GM21723 (cell line): ENCODE data around the gene PRKACB.

Experiments
- ATAC-seq: cut with Tn5 transposase; IDR thresholded peaks from one replicate; pipeline ENCODE4 v1.9.1; 2021; ENCODE audit warnings: mild to moderate bottlenecking, moderate library complexity; ENCODE audit not compliant: unreplicated experiment

The PRKACB gene

DNA sequence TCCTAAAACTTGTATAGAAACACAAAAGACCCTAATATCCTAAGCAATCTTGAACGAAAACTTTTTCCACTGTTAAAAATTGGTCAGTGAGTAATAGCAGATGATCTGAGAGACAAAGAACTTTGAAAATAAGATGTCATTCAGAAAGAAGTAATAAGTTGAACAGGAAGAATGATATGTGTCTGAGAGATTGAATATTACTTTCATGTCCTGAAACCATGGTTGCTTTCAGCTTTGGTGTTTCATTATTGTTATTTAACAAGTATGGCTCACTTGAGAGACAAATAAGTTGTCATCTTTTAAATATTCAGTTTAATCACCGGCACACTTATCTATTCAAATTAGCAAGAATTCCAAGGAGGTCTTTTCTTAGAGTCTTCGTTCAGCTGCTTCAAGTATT lies 11.4 kb downstream of the PRKACB start:
- no peak for ATAC-seq

DNA sequence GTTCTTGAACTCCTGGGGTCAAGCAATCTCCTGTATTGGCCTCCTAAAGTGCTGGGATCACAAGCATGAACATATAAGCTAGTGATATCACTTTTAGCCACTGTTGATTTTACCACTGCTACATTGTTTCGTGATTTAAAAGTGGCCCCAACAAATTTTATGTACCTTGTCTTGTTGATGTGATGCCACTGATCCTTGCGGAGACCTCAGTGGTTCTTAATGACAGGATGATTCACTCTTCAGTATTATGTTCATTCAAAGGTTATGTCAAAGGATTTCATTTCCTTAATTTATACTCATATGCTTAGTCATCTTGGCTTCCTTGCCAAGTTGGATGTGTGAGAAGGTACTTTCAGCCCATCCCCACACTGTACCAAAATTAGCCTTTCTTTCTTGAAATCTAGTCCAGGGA lies 12.1 kb downstream of the PRKACB start:
- ATAC-seq = no peak

DNA sequence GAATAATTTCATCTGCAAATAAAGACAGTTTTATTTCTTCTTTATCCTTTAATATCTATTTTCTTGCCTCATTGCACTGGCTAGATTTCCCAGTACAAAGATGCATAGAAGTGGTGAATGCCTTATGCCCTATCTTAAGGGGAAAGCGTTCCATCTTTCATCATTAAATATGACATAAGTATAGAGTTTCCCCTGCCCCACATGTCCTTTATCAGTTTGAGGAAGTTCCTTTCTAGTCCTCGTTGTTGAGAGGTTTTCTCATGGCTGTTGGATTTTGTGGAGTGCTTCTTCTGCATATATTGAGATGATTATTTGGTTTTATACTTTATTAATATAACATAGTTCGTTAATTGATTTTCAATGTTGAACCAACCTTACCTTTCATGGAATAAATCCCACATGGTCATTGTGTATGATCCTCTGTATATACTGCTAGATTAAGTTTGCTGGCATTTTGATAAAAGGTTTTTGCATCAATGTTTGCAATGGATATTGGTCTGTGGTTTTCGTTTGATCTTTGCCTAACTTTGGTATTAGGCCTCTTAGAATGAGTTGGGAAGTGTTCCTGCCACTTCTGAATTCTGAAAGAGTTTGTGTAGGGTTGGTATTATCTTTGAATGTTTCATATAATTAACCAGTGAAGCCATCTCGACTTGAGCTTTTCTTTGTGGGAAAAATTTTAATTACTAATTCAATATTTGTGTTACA lies 15.6 kb downstream of the PRKACB start:
- ATAC-seq = no peak

DNA sequence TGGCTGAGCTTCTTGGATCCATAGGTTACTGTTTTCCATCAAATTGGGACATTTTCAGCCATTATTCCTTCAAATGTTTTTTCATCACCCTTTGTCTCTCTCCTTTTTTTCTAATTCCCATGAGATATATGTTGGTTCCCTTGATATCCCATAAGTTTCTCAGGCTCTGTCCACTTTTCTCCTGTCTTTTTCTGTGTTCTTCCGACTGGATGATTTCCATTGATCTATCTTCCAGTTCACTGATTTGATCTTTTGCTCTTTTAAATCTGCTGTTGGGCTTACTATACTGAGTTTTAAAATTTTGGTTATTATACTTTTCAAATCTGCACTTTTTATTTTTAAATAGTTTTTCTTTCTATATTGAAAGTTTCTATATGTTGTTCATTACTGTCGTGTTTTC lies 18.2 kb downstream of the PRKACB start:
- no peak for ATAC-seq

DNA sequence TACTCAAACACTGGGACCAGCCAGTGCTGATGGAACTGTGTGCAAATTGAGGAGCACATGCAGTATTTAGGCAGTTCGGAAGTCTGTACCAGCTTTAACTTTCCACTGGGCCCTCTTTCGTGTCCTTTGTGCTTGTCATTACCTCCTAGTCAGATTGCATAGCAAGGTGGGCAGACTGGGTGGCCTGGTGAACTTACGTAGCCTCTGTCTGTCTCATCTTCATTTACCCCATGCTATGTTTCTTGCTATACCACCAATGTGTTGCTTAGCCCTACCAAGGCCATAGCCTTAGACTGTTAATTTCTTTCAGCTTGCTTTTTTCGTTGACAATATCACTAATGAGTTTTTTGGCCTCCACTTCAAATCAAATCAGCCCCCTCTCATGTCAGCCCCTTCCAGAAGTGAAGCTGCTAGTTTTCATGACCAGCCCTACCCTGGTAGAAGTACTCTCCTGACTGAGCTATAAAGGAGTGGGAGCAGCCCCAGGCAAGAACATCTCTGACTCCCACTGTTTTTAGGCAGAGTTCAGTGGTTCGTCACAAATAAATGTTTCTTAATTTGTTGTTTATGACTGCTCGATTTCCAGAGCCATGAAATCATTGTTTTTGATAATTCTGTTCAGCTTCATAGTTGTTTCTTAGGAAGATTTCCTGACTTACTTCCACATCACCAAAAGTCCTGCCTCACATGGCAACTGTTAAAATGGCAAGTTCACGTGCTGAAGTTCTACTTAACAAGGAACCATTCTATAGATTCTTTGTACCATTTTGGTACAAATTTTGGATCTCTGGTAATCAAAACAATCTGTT lies 19.3 kb downstream of the PRKACB start:
- no peak for ATAC-seq

DNA sequence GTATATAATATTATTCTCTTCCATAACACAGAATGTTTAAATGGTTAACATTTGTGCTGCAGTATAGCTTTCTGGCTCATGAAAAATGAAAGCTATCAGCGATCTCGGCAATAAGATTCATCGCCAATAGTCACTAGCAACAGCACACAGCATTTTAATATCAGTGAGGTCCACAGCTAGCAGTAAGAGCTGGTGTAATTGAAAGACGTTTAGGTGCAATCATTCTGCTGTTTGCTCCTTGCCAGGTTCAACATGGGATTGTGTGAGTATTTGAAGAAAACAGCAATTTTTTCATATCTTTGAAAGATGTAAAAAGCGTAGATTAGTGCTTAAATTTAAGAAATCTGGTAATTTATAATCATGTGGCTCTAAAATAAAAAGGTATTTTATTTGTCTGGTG lies 20.1 kb downstream of the PRKACB start:
- no peak for ATAC-seq

DNA sequence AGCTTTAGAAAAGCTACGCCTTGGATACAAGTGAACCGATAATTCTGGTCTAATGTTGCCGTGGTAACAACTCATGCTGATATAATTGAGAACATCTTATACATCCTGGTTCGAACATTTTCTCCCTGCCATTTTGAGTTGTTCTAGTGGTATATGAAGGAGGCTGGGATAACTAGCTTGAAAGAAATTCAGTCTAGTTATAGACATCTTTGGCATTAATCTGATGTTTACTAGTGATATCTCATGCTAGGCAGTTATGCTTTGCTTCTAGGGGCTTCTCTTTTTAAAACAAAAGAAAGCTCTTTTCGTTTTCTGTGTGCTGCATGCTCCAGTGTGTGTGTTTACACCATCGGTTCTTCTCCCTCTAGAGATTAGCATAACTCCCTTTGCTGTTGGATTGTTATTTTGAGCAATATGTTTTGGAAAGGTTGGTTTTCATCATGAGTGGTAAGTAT lies 20.5 kb downstream of the PRKACB start:
- ATAC-seq = no peak

DNA sequence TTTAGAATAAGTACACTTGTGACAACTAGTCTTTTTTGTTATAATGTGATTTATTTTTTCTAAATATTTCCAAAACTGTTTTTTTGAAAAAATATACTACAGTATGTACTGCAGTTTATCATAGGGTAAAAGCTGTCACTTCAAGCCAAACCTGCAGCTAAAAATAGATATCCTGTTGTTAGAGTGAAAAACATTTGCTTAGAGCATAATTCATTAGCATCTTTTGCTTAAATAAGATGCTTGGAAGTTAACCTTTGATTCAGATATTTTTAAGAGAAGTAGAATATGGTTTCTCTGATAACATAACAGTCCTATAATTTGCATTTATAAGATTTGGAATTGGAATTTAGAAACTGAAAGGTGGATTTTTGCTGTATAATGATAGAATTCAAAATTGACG lies 21.5 kb downstream of the PRKACB start:
- ATAC-seq = no peak

DNA sequence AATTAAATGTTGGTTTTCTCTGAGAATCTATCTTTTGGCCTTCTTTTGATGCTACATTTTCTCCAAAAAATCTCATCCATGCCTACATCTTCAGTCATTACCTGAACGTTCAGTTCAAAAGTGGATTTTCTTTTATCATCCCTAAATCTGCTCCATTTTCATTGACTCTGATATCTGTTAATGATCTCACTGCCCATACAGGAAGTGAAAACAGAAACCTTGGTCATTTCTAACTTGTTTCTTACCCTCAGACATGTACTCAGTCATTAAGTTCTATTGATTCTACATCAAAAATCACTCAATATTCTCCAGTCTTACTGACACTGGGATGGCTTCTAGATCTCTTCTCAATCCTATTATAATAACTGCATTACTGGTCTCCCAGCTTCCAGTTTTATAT lies 22.7 kb downstream of the PRKACB start:
- ATAC-seq = peak; percentile 76

DNA sequence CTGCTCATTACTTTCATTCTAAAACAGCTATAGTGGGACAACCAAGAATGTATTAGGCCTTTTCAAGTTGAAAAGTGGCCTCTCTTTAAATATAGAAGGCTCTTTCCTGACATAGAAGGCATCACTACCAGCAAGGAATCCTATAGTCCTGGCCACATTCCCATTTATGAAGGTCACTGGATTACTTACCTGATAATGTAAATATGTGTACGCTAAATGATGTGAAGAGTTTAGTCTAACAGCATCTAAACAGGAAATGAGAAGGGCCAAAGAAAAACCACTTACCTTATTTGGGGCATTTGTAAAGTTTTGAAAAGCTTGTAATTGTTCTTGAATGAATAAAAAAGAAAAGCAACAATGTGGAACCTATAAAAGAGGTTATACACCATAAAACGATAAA lies 24.7 kb downstream of the PRKACB start:
- no peak for ATAC-seq

DNA sequence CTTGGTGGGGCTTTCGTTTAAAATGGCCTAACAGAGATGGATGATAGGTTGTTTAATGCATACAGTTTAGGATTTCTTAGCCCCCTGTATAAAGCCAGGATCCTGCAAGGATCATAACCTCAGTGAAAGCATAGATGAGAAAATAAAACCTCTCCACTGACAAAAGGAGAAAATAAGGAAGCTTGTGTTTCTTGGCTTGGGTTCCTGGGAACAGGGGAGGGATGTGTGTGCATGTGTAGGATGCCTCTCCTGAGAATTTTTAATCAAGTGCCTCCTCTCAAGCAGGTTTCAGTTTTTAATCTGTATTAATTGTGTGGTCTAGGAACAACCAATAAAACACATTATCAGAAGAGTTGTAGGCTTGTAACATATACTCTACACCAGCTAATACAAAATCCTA lies 26.1 kb downstream of the PRKACB start:
- no peak for ATAC-seq

DNA sequence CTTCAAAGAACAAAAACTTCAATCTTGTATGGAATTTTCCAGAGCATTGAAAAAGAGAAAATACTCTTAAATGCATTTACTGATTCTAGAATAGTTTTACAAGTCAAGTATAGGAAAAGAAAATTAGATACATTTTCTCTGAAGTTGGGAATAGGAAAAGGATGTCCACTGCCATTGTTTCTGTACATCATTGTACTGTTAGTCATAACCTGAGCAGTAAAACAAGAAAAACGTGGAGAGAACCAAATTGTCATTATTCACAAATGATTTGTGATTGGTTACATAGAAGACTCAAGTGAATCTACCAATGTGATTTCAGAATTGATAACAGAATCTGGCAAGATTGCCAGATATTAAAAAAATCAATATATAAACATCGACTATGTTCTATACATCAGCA lies 27.4 kb downstream of the PRKACB start:
- no peak for ATAC-seq

DNA sequence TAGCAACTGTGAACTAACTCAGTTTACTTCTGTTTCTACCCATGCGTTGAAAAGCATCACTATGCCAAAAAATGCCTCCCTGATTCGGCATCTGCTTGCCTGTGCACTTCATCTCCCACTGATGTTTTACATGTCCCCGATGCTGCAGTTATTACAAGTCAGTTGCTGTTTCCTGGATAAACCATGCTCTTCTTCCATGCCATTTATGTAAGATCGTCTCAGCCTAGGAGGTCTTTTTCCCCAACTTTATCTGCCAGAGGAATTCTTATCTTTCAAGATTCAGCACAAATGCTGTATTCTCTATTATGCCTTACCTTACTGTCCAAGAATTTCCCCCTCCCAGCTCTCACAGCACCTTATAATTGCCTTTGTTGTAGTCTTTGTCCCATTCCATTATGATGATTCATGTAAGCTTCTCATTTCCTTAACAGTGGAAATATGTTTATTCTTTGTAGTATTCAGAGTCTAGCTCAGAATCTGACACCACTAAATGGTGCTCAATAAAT lies 30.0 kb downstream of the PRKACB start:
- ATAC-seq = no peak

DNA sequence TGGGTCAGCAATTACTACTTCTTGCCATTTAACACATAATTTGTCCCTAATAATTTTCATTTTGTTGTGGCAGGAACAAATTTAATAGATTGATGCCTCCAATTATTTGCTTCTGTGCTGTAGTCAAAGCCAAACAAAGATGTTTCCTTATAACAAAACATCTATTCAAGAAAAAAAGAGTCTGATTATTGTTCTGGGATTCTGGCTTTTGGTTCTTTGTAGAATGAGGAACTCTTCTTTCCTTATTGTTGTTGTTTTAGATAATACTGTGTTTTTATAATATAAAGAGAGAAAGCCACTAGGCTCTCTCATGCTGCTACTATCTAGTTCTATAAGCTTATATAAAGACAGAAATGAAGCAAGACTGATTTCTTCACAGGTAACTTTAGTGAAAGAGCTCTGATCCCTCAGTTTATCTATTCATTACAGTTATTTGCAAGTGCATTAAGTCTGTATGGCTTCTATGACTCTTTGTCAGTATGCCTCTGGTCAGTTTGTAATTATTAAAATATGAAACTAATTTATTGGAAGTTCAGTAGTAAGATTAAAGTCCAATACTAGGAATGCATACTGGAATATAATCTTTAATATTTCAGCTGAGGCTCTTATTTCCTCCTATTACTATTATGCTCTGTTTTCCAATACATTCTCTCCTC lies 37.4 kb downstream of the PRKACB start:
- no peak for ATAC-seq

DNA sequence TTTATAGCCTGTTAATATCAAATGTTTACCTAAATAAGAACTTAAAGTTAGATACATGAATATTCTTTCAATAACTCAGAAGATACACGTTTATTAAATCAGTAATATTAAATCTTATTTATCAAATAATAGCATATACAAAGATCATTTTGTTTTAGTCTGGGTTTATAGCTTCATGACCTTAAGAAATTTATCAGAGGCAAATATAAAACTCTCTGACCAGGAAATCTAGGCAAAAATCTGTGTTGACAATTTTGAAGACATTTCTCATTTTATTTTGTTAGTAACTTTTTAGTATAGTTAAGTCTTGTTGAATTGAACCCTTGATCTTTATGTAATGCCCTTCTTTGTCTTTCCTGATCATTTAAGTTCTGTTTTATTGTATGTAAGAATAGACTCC lies 46.4 kb downstream of the PRKACB start:
- ATAC-seq = no peak

DNA sequence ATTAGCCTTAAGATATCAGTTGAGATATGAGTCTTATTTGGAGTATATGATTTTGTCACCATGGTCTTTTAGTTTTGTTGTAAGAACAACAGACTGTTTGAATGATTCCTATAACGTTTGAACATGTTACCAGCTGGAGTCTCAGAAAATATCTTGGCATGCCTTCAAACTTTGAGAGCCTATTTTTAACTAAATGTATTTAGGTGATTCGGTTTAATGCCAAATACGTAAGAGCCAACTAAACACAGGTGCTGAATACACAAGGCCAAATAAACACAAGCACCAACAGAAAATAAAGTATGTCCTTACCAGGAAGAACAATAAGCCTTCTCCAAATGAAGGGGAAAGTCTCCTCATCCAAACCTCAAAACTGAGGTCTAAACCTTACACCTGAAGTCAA lies 48.6 kb downstream of the PRKACB start:
- ATAC-seq = no peak

DNA sequence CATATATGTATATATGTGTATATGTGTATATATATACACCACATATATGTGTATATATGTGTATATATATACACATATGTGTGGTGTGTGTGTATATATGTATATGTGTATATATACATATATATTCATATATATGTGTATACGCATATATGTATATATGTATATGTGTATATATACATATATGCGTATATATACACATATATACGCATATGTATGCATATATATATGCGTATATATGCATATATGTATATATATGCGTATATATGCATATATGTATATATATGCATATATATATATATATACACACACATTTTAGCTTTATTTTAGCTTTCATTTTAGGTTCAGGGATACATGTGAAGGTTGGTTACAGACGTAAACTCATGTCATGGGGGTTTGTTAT lies 54.8 kb downstream of the PRKACB start:
- no peak for ATAC-seq

DNA sequence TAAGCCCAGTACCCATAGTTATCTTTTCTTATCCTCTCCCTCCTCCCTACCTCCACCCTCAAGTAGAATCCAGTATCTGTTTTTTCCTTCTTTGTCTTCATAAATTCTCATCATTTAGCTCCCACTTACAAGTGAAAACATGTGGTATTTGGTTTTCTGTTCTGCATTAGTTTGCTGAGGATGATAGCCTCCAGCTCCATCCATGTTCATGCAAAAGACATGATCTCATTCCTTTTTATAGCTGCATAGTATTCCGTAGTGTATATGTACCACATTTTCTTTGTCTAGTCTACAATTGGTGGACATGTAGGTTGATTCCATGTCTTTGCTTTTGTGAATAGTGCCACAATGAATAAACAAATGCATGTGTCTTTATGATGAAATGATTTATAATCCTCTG lies 55.2 kb downstream of the PRKACB start:
- no peak for ATAC-seq

DNA sequence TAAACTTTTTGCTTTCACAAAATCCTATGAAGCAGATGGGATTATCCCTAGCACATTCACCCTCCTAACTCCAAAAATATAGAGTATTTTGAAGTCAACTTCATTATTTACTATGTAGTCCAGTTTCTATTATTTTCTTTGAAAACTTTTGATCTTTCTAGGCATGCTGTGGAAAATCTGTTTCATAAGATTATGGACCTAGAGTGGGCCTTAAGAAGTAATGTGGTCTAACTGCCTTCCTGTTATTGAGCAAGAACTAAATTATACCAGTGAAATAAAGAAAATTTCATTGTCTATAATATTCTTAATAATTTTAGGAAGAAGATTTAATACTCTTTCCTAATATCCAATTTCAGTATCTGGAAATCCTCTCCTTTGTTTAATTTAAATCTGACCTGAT lies 58.1 kb downstream of the PRKACB start:
- no peak for ATAC-seq

DNA sequence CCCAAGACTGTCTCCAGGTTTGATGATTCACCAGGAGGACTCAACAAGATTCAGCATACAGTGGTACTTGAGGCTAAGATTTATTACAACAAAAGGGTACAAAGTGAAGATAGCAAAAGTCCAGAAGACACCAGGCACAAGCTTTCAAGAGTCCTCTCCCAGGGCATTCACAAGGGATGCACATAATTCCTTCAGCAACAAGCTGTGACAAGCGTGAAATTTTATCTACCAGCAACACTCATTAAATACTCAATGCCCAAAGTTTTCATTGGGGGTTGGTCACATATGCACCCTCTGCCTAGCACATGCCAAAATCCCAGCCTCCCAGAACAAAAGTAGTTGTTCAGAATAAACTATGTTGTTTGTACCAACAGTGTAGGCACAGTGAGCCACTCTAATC lies 62.3 kb downstream of the PRKACB start:
- no peak for ATAC-seq

DNA sequence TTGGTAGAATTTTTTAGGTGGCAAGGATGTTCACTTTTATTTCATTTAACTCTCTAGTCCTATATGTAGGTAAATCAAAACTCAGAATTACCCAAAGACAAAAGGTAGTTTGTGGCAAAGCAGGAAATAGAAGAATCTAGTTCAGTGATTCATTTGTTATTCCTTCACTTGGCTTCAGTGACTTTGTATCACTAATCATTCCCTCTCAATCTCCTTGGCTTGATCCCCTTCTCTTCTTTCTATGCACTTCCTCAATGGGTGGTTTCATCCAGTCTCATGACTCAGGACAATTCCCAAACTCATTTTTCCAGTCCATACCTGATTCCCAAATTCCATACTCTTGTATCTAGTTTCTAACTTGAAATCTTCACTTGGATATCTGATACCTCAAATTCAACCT lies 64.9 kb downstream of the PRKACB start:
- no peak for ATAC-seq
